ENCODE data around the gene MPL.

MPL gene

GRCh38 chr1:43337588-43337987 is at the start of gene MPL:
Gene MPL (plus strand): TSS chr1:43337818. CDS start chr1:43337849, 31 bp downstream.
- no peak for DNase-seq (ENCODE audit: low read depth in 2 of 2, low spot score in 1 of 2)

- DNase-seq (ENCODE audit: low read depth in 2 of 2, low spot score in 1 of 2), result no peak
Observed at GRCh38 chr1:43288058-43288784, 49.4 kb upstream of the MPL start.

DNA sequence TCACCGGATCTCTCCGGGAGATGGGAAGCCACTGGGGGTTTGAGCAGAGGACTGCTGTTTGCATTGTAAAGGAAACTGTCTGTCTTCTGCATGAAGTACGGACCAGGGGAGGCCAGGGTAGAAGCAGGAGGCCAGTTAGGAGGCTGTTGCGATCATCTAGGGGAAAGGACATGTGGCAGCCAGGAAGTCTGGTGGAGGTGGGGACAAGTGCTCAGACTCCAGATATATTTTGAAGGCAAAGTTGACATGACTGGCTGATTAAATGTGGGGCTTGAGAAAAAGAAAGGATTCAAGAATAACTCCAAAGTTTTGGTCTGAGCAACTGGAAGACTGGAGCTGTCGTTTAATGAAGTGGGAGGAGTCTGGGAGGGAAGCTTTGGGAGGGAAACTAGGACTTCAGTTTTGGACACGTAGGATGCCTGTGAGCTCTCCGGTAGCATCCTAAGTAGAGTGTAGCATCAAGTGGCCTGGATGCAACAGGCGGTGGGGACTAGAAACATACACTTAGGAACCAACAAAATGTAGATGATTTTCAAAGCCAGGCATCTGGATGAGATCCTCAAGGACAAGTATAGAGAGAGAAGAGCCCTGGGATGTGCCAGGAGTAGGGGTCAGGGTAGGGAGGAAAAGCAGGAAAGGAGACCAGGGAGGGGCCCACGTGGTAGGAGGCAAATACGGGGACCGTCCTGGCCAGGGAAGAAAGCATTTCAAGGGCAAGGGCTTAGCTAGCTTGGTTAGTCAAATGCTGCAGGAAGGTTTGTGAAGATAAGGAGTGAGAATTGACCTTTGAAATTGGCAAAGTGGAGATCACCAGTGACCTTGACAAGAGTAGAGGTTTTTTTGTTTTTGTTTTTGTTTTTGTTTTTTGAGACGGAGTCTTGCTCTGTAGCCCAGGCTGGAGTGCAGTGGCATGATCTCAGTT is 48.6 kb upstream of the MPL start:
- no peak for DNase-seq (ENCODE audit: low read depth in 2 of 2, low spot score in 1 of 2)

- no peak for DNase-seq (ENCODE audit: low read depth in 2 of 2, low spot score in 1 of 2)
Observed at GRCh38 chr1:43292216-43292615, 45.4 kb upstream of the MPL start.

- DNase-seq (ENCODE audit: low read depth in 2 of 2, low spot score in 1 of 2), result no peak
Observed at GRCh38 chr1:43292679-43293078, 44.9 kb upstream of the MPL start.

DNA sequence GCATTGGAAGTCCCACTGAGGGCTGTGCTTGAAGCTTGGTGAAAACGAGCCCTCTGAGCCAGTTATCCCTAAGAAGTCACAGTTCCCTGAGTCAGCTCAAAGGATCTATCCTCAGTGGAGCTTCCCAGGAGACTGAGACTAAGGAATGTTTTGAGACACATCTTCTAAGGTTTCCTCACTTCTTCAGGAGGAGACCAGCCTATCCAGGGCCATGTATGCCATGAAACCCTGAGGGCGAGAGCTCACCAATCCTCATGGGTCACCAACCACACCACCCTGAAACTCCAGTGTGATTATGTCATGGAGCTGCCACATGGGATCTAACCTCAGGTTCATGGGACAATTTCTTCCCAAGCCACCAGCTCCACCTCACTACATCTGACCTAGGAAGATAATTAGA is 44.4 kb upstream of the MPL start:
- DNase-seq (ENCODE audit: low read depth in 2 of 2, low spot score in 1 of 2), result no peak

DNA sequence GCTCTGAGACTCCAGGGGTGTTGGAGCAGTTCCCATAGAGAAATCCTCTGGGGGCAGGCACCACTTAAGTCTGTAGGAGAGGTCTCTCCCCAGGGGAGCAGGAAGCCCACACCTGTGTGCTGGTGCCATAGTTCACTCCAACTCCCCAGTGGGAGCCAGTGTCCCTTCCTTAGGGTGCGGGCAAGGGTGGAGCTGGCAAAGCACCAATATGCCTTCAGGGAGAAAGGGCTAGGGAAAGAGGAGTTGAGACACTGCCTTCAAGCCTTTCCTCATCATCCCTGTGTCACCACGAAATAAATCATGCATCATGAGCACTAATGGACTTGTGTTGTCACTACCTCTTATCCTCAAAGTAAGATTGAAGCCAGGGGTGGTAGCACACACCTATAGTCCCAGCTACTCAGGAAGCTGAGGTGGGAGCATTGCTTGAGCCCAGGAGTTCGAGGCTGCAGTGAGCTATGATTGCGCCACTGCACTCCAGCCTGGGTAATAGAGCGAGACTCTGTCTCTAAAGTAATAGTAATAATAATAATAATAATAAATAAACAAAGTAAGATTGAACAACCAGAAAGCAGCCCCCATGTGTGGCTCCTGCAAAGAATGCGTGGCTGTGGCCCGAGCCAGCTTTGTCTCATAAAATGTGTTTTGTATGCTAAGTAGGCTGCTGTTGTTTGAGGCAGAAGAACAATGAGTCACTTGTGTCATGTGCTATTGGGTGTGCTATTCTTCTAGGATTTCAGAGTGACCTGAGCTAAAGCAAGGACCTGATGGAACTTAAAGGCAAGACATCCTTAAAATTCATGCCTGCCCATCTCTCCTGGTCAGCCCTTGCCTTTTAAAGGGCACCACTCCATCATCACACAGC is 43.5 kb upstream of the MPL start:
- no peak for DNase-seq (ENCODE audit: low read depth in 2 of 2, low spot score in 1 of 2)

- DNase-seq (ENCODE audit: low read depth in 2 of 2, low spot score in 1 of 2), result no peak
Observed at GRCh38 chr1:43294761-43295160, 42.9 kb upstream of the MPL start.

- DNase-seq (ENCODE audit: low read depth in 2 of 2, low spot score in 1 of 2), result no peak
Observed at GRCh38 chr1:43296207-43296606, 41.4 kb upstream of the MPL start.

DNA sequence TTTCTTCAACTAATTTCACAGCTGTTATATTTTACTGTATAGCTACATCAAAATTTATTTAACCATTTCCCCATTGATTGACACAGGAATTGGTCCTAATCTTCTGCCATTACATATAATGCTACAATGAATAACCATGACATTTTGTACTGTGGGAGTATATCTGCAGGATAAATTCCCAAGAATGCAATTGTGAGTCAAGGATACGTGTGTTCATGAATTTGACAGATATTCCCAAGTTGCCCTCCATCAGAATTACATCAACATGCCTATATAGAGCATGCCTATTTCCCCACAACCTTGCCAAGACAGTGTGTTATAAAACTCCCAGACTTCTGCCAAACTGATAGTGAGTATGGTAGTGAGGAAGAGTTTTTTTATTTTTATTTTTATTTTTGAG is 39.6 kb upstream of the MPL start:
- DNase-seq (ENCODE audit: low read depth in 2 of 2, low spot score in 1 of 2), result no peak

DNA sequence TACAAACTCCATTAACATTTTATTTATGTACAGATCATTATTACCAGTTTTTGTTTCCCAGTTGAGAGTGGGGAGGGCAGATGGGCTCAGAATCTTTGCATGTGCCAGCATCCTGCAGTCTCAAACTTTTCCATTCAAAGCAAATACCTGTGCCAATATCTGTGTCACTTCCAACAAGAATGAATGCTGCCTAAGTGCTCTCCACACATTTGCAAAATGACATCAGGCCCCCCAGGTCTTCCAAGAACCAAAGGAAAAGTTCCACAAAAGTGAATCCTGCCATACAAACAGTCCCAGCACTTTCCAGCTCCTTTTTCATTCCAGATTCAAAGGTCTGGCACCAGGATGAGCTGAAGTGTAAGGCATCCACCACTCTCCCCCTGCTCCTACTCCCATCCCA is 38.5 kb upstream of the MPL start:
- no peak for DNase-seq (ENCODE audit: low read depth in 2 of 2, low spot score in 1 of 2)

GRCh38 chr1:43300378-43301094 is 37.1 kb upstream of the MPL start, which contains the start of gene TIE1:
Gene TIE1 (plus strand): TSS chr1:43300982. CDS start chr1:43301072, 90 bp downstream.
- no peak for DNase-seq (ENCODE audit: low read depth in 2 of 2, low spot score in 1 of 2)

DNA sequence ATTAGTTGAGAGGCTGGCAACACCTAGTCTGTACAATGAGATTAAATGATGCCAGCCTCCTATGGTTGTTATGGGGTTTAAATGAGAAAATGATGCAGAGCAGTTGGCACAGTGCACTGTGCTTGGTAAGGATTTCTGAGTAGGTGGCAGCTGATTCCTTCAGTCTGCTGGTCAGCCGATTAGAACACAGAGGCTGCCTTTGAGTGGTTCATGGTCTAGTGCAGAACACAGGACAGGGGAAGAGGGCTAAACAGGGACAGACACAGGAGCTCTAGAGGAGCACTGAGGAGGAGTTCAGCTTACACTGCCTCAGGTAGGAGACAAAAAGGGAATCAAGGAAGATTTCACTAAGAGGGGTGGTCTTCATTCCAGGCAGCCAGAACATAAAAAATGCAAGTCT is 35.4 kb upstream of the MPL start:
- no peak for DNase-seq (ENCODE audit: low read depth in 2 of 2, low spot score in 1 of 2)

- DNase-seq (ENCODE audit: low read depth in 2 of 2, low spot score in 1 of 2), result no peak
Observed at GRCh38 chr1:43302721-43303470, 34.7 kb upstream of the MPL start.

DNA sequence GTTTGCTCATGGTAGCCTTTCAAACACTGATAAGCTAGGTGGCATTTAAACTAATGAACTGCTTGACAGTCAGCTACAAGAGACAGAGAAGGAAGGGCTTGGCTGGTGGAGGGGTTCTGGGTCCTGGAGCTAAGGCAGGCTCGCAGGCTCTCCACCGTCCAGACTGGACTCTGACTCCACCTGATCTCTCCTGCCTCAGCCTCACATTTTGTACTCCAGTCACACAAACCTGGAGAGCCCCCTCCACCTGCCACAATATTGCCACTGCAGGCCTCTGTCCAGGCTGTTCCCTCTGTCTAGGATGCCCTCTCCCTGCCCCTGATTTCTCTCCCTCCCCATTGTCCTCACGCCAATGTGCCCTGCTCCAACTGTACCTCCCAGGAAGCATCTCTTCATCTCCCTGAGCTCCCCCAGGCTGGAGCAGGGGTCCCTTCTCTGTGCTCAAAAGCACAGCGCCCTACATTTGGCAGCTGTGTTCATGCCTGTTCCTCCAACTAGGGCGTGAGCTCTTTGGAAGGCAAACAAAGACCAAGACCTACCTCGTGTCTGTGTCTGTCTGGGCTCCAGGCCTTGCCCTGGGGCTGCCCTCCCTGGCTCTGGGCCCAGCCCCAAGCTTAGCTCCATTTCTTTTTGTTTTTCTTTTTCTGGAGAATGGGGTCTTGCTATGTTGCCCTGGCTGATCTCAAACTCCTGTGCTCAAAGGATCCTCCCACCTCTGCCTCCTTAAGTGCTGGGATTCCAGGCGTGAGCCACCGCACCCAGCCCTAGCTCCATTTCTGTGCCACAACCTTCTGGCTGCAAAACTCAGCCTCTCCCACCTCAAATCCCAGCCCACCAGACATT is 33.9 kb upstream of the MPL start:
- no peak for DNase-seq (ENCODE audit: low read depth in 2 of 2, low spot score in 1 of 2)

- DNase-seq (ENCODE audit: low read depth in 2 of 2, low spot score in 1 of 2), result no peak
Observed at GRCh38 chr1:43304314-43304681, 33.3 kb upstream of the MPL start.

DNA sequence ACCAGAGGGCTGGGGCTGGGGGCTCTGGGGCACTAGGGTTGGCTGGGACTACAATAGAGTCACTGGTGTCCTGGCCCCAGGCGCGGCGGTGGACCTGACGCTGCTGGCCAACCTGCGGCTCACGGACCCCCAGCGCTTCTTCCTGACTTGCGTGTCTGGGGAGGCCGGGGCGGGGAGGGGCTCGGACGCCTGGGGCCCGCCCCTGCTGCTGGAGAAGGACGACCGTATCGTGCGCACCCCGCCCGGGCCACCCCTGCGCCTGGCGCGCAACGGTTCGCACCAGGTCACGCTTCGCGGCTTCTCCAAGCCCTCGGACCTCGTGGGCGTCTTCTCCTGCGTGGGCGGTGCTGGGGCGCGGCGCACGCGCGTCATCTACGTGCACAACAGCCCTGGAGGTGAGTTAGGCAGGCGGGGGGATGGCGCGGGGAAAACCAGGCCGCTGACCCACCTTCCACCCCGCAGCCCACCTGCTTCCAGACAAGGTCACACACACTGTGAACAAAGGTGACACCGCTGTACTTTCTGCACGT is 32.8 kb upstream of the MPL start:
- no peak for DNase-seq (ENCODE audit: low read depth in 2 of 2, low spot score in 1 of 2)

- DNase-seq (ENCODE audit: low read depth in 2 of 2, low spot score in 1 of 2), result no peak
Observed at GRCh38 chr1:43305461-43305860, 32.2 kb upstream of the MPL start.

Measured in stimulated activated CD8-positive, alpha-beta memory T cell treated with anti-CD3 and anti-CD28 coated beads, Interleukin-4, amount 100 ng/mL, for 1 hour (primary cell).